ENCODE data around the gene TCF23.
A peak's percentile ranks its signal among the peaks of the same experiment; 100 is the strongest.

The TCF23 gene

GRCh38 chr2:27128668-27129571, 19.9 kb upstream of the TCF23 start:
- peaks cover 15 to 16% of the 10 kb centered on the region in 2 donors for H3K4me1 ChIP-seq (ENCODE audit: control insufficient read depth in 2 of 2, insufficient read depth in 2 of 2, low read length in 2 of 2)
- no peaks in the 10 kb centered on the region for H3K9me3 ChIP-seq (ENCODE audit: control insufficient read depth in 2 of 2, low read length in 2 of 2)
- no peak overlapping the region for H3K4me3 ChIP-seq (ENCODE audit: low read length in 2 of 2)
- no peak overlapping the region for H3K27ac ChIP-seq (ENCODE audit: low read depth in 2 of 2, low read length in 2 of 2)
- no peak overlapping the region for H3K9ac ChIP-seq (ENCODE audit: low read depth in 1 of 2, low read length in 2 of 2)
- no peaks in the 10 kb centered on the region for H3K27me3 ChIP-seq (ENCODE audit: control insufficient read depth in 2 of 2, insufficient read depth in 2 of 2, low read length in 2 of 2)
- peaks cover 23 to 31% of the 10 kb centered on the region in 2 donors for H3K36me3 ChIP-seq (ENCODE audit: control insufficient read depth in 2 of 2, insufficient read depth in 2 of 2, low read length in 2 of 2)

- H3K27ac ChIP-seq (ENCODE audit: low read depth in 2 of 2, low read length in 2 of 2) = no peak overlapping the region
- H3K27me3 ChIP-seq (ENCODE audit: control insufficient read depth in 2 of 2, insufficient read depth in 2 of 2, low read length in 2 of 2) = no peaks in the 10 kb centered on the region
- peaks cover 23 to 31% of the 10 kb centered on the region in 2 donors for H3K36me3 ChIP-seq (ENCODE audit: control insufficient read depth in 2 of 2, insufficient read depth in 2 of 2, low read length in 2 of 2)
- no peak overlapping the region for H3K9ac ChIP-seq (ENCODE audit: low read depth in 1 of 2, low read length in 2 of 2)
- no peaks in the 10 kb centered on the region for H3K9me3 ChIP-seq (ENCODE audit: control insufficient read depth in 2 of 2, low read length in 2 of 2)
- peaks cover 15 to 18% of the 10 kb centered on the region in 2 donors for H3K4me1 ChIP-seq (ENCODE audit: control insufficient read depth in 2 of 2, insufficient read depth in 2 of 2, low read length in 2 of 2)
- no peak overlapping the region for H3K4me3 ChIP-seq (ENCODE audit: low read length in 2 of 2)
Measured at GRCh38 chr2:27130396-27130795, 18.4 kb upstream of the TCF23 start.

- H3K36me3 ChIP-seq (ENCODE audit: control insufficient read depth in 2 of 2, insufficient read depth in 2 of 2, low read length in 2 of 2) = peaks cover 23 to 31% of the 10 kb centered on the region in 2 donors
Measured at GRCh38 chr2:27131429-27131828, 17.4 kb upstream of the TCF23 start.

GRCh38 chr2:27133195-27133875, 15.5 kb upstream of the TCF23 start:
- Histone ChIP-seq H3K9ac (ENCODE audit: low read depth in 1 of 2, low read length in 2 of 2) (peak overlapping the region; percentile 84 to 93), H3K9me3 (ENCODE audit: control insufficient read depth in 2 of 2, low read length in 2 of 2) (no peaks in the 10 kb centered on the region), H3K27ac (ENCODE audit: low read depth in 2 of 2, low read length in 2 of 2) (peak overlapping the region in 1 of 2 donors; percentile 87), H3K36me3 (ENCODE audit: control insufficient read depth in 2 of 2, insufficient read depth in 2 of 2, low read length in 2 of 2) (peaks cover 23 to 31% of the 10 kb centered on the region in 2 donors), H3K4me1 (ENCODE audit: control insufficient read depth in 2 of 2, insufficient read depth in 2 of 2, low read length in 2 of 2) (peaks cover 15 to 18% of the 10 kb centered on the region in 2 donors), H3K4me3 (ENCODE audit: low read length in 2 of 2) (peak overlapping the region; percentile 81 to 86), H3K27me3 (ENCODE audit: control insufficient read depth in 2 of 2, insufficient read depth in 2 of 2, low read length in 2 of 2) (no peaks in the 10 kb centered on the region)

More at GRCh38 chr2:27131429-27131828, 17.4 kb upstream of the TCF23 start:
- Histone ChIP-seq H3K9me3 (ENCODE audit: control insufficient read depth in 2 of 2, low read length in 2 of 2) (no peaks in the 10 kb centered on the region), H3K4me1 (ENCODE audit: control insufficient read depth in 2 of 2, insufficient read depth in 2 of 2, low read length in 2 of 2) (peaks cover 15 to 18% of the 10 kb centered on the region in 2 donors), H3K27ac (ENCODE audit: low read depth in 2 of 2, low read length in 2 of 2) (no peak overlapping the region), H3K9ac (ENCODE audit: low read depth in 1 of 2, low read length in 2 of 2) (no peak overlapping the region), H3K4me3 (ENCODE audit: low read length in 2 of 2) (no peak overlapping the region), H3K27me3 (ENCODE audit: control insufficient read depth in 2 of 2, insufficient read depth in 2 of 2, low read length in 2 of 2) (no peaks in the 10 kb centered on the region)

GRCh38 chr2:27133905-27134780, 14.7 kb upstream of the TCF23 start, which contains the start of gene PREB:
Gene PREB, minus strand, starts transcription at chr2:27134636. Its CDS starts 215 bp downstream, at chr2:27134421.
- Histone ChIP-seq H3K27ac (ENCODE audit: low read depth in 2 of 2, low read length in 2 of 2) (peak within 1 kb of the TSS; percentile 78 to 87), H3K9me3 (ENCODE audit: control insufficient read depth in 2 of 2, low read length in 2 of 2) (no peaks in the 10 kb centered on the region), H3K4me3 (ENCODE audit: low read length in 2 of 2) (peak within 1 kb of the TSS; percentile 81 to 86), H3K27me3 (ENCODE audit: control insufficient read depth in 2 of 2, insufficient read depth in 2 of 2, low read length in 2 of 2) (no peaks in the 10 kb centered on the region), H3K4me1 (ENCODE audit: control insufficient read depth in 2 of 2, insufficient read depth in 2 of 2, low read length in 2 of 2) (peaks cover 15 to 18% of the 10 kb centered on the region in 2 donors), H3K36me3 (ENCODE audit: control insufficient read depth in 2 of 2, insufficient read depth in 2 of 2, low read length in 2 of 2) (peaks cover 23 to 31% of the 10 kb centered on the region in 2 donors), H3K9ac (ENCODE audit: low read depth in 1 of 2, low read length in 2 of 2) (peak within 1 kb of the TSS; percentile 84 to 93)

- Histone ChIP-seq H3K36me3 (ENCODE audit: control insufficient read depth in 2 of 2, insufficient read depth in 2 of 2, low read length in 2 of 2) (peaks cover 19 to 27% of the 10 kb centered on the region in 2 donors), H3K9me3 (ENCODE audit: control insufficient read depth in 2 of 2, low read length in 2 of 2) (no peaks in the 10 kb centered on the region), H3K9ac (ENCODE audit: low read depth in 1 of 2, low read length in 2 of 2) (peak overlapping the region; percentile 41 to 93), H3K4me3 (ENCODE audit: low read length in 2 of 2) (peak overlapping the region; percentile 65 to 81), H3K27ac (ENCODE audit: low read depth in 2 of 2, low read length in 2 of 2) (peak overlapping the region in 1 of 2 donors; percentile 87), H3K4me1 (ENCODE audit: control insufficient read depth in 2 of 2, insufficient read depth in 2 of 2, low read length in 2 of 2) (peaks cover 15 to 18% of the 10 kb centered on the region in 2 donors), H3K27me3 (ENCODE audit: control insufficient read depth in 2 of 2, insufficient read depth in 2 of 2, low read length in 2 of 2) (no peaks in the 10 kb centered on the region)
Measured at GRCh38 chr2:27134781-27135477, 13.9 kb upstream of the TCF23 start.

- peaks cover 13 to 21% of the 10 kb centered on the region in 2 donors for H3K36me3 ChIP-seq (ENCODE audit: control insufficient read depth in 2 of 2, insufficient read depth in 2 of 2, low read length in 2 of 2)
- H3K9ac ChIP-seq (ENCODE audit: low read depth in 1 of 2, low read length in 2 of 2) = no peak overlapping the region
- H3K4me3 ChIP-seq (ENCODE audit: low read length in 2 of 2) = no peak overlapping the region
- no peak overlapping the region for H3K27ac ChIP-seq (ENCODE audit: low read depth in 2 of 2, low read length in 2 of 2)
- H3K9me3 ChIP-seq (ENCODE audit: control insufficient read depth in 2 of 2, low read length in 2 of 2) = no peaks in the 10 kb centered on the region
- peaks cover 15 to 18% of the 10 kb centered on the region in 2 donors for H3K4me1 ChIP-seq (ENCODE audit: control insufficient read depth in 2 of 2, insufficient read depth in 2 of 2, low read length in 2 of 2)
- no peaks in the 10 kb centered on the region for H3K27me3 ChIP-seq (ENCODE audit: control insufficient read depth in 2 of 2, insufficient read depth in 2 of 2, low read length in 2 of 2)
Measured at GRCh38 chr2:27135478-27135955, 13.3 kb upstream of the TCF23 start.

GRCh38 chr2:27136751-27137150, 12.1 kb upstream of the TCF23 start:
- Histone ChIP-seq H3K36me3 (ENCODE audit: control insufficient read depth in 2 of 2, insufficient read depth in 2 of 2, low read length in 2 of 2) (peaks cover 4 to 9% of the 10 kb centered on the region in 2 donors), H3K27ac (ENCODE audit: low read depth in 2 of 2, low read length in 2 of 2) (no peak overlapping the region), H3K4me1 (ENCODE audit: control insufficient read depth in 2 of 2, insufficient read depth in 2 of 2, low read length in 2 of 2) (peaks cover 15 to 18% of the 10 kb centered on the region in 2 donors), H3K9ac (ENCODE audit: low read depth in 1 of 2, low read length in 2 of 2) (no peak overlapping the region), H3K4me3 (ENCODE audit: low read length in 2 of 2) (no peak overlapping the region), H3K9me3 (ENCODE audit: control insufficient read depth in 2 of 2, low read length in 2 of 2) (no peaks in the 10 kb centered on the region), H3K27me3 (ENCODE audit: control insufficient read depth in 2 of 2, insufficient read depth in 2 of 2, low read length in 2 of 2) (no peaks in the 10 kb centered on the region)

GRCh38 chr2:27137322-27137935, 11.4 kb upstream of the TCF23 start:
- no peak overlapping the region for H3K4me3 ChIP-seq (ENCODE audit: low read length in 2 of 2)
- no peaks in the 10 kb centered on the region for H3K27me3 ChIP-seq (ENCODE audit: control insufficient read depth in 2 of 2, insufficient read depth in 2 of 2, low read length in 2 of 2)
- peaks cover 0 to 2% of the 10 kb centered on the region in 2 donors for H3K36me3 ChIP-seq (ENCODE audit: control insufficient read depth in 2 of 2, insufficient read depth in 2 of 2, low read length in 2 of 2)
- H3K9me3 ChIP-seq (ENCODE audit: control insufficient read depth in 2 of 2, low read length in 2 of 2) = no peaks in the 10 kb centered on the region
- no peak overlapping the region for H3K27ac ChIP-seq (ENCODE audit: low read depth in 2 of 2, low read length in 2 of 2)
- no peak overlapping the region for H3K9ac ChIP-seq (ENCODE audit: low read depth in 1 of 2, low read length in 2 of 2)
- H3K4me1 ChIP-seq (ENCODE audit: control insufficient read depth in 2 of 2, insufficient read depth in 2 of 2, low read length in 2 of 2) = peaks cover 15 to 18% of the 10 kb centered on the region in 2 donors
